Immature natural killer cell (primary cell): ENCODE measurements around the gene RAD18. TPM values are rescaled to one million over a fixed set of nuclear protein-coding genes. Genes with fewer than 3 reads are reported as not detected.

Experiments used
- DNase-seq, 3 donors: peaks; one replicate each; pipeline ENCODE4 v3.0.0; 2022; ENCODE audit warnings: mixed read lengths in 1 of 3
- H3K27ac Mint-ChIP-seq, 6 donors: one replicate each; pipeline ENCODE4 v1.8.0; 2020; ENCODE audit warnings: mixed read lengths in 6 of 6, mild to moderate bottlenecking in 5 of 6, inconsistent platforms in 4 of 6, moderate library complexity in 3 of 6
- H3K27me3 Mint-ChIP-seq, 3 donors: one replicate each; pipeline ENCODE4 v1.8.0; 2020 to 2021; ENCODE audit warnings: low read depth in 3 of 3, mild to moderate bottlenecking in 3 of 3, mixed read lengths in 3 of 3, moderate library complexity in 3 of 3, inconsistent platforms in 1 of 3
- H3K36me3 Mint-ChIP-seq, 3 donors: one replicate each; pipeline ENCODE4 v1.8.0; 2020; ENCODE audit warnings: mixed read lengths in 3 of 3, inconsistent platforms in 2 of 3, mild to moderate bottlenecking in 2 of 3
- H3K4me1 Mint-ChIP-seq, 2 donors: one replicate each; pipeline ENCODE4 v1.8.0; 2020; ENCODE audit warnings: inconsistent platforms in 2 of 2, mild to moderate bottlenecking in 2 of 2, mixed read lengths in 2 of 2, moderate library complexity in 1 of 2
- H3K4me3 Mint-ChIP-seq, 5 donors: one replicate each; pipeline ENCODE4 v1.8.0; 2020; ENCODE audit warnings: mild to moderate bottlenecking in 5 of 5, mixed read lengths in 5 of 5, inconsistent platforms in 3 of 5, moderate library complexity in 3 of 5
- H3K9me3 Mint-ChIP-seq, 6 donors: one replicate each; pipeline ENCODE4 v1.8.0; 2020; ENCODE audit warnings: mild to moderate bottlenecking in 6 of 6, mixed read lengths in 6 of 6, inconsistent platforms in 4 of 6, moderate library complexity in 3 of 6
- polyA plus RNA-seq, 3 donors: library from polyadenylated mRNA; unstranded; fragments of 300-500 nt; fragmentation: Illumina TruSeq; gene quantifications; one replicate each; pipeline ENCODE4 v1.2.3, GENCODE V29; 2021

Gene RAD18
- polyA plus RNA-seq, 3 donors from 2014 or later: 13.5 to 13.9 (median 13.8) TPM

- DNase-seq: no peak
- peaks cover 29 to 44% (median 32%) of the 10 kb centered on the region in 3 donors for H3K36me3 Mint-ChIP-seq
- H3K27me3 Mint-ChIP-seq: no peaks in the 10 kb centered on the region
- no peak overlapping the region for H3K27ac Mint-ChIP-seq
- no peak overlapping the region for H3K4me3 Mint-ChIP-seq
- H3K4me1 Mint-ChIP-seq: no peaks in the 10 kb centered on the region
- no peaks in the 10 kb centered on the region for H3K9me3 Mint-ChIP-seq
Measured at GRCh38 chr3:8888301-8888915, 74.9 kb downstream of the RAD18 start.

- no peak overlapping the region for H3K4me3 Mint-ChIP-seq
- H3K36me3 Mint-ChIP-seq: peaks cover 29 to 49% (median 36%) of the 10 kb centered on the region in 3 donors
- H3K4me1 Mint-ChIP-seq: no peaks in the 10 kb centered on the region
- no peaks in the 10 kb centered on the region for H3K27me3 Mint-ChIP-seq
- no peak for DNase-seq
- H3K9me3 Mint-ChIP-seq: no peaks in the 10 kb centered on the region
- H3K27ac Mint-ChIP-seq: no peak overlapping the region
Measured at GRCh38 chr3:8887435-8888300, 75.6 kb downstream of the RAD18 start.

GRCh38 chr3:8886546-8886945, 76.7 kb downstream of the RAD18 start:
- Mint-ChIP-seq H3K9me3 (no peaks in the 10 kb centered on the region), H3K36me3 (peaks cover 29 to 58% (median 36%) of the 10 kb centered on the region in 3 donors), H3K4me3 (no peak overlapping the region), H3K27me3 (no peaks in the 10 kb centered on the region), H3K4me1 (no peaks in the 10 kb centered on the region), H3K27ac (no peak overlapping the region)
- no peak for DNase-seq

GRCh38 chr3:8885536-8886316, 77.5 kb downstream of the RAD18 start:
- Mint-ChIP-seq H3K27me3 (no peaks in the 10 kb centered on the region), H3K4me1 (no peaks in the 10 kb centered on the region), H3K4me3 (no peak overlapping the region), H3K27ac (no peak overlapping the region), H3K9me3 (no peaks in the 10 kb centered on the region), H3K36me3 (peaks cover 29 to 63% (median 36%) of the 10 kb centered on the region in 3 donors)
- DNase-seq: no peak

- Mint-ChIP-seq H3K27me3 (no peaks in the 10 kb centered on the region), H3K4me3 (no peak overlapping the region), H3K9me3 (no peaks in the 10 kb centered on the region), H3K4me1 (no peaks in the 10 kb centered on the region), H3K36me3 (peaks cover 29 to 70% (median 40%) of the 10 kb centered on the region in 3 donors), H3K27ac (no peak overlapping the region)
- no peak for DNase-seq
Measured at GRCh38 chr3:8884630-8885290, 78.5 kb downstream of the RAD18 start.

GRCh38 chr3:8882642-8883041, 80.6 kb downstream of the RAD18 start:
- Mint-ChIP-seq H3K36me3 (peaks cover 23 to 72% (median 36%) of the 10 kb centered on the region in 3 donors), H3K9me3 (no peaks in the 10 kb centered on the region), H3K4me1 (no peaks in the 10 kb centered on the region), H3K27ac (no peak overlapping the region), H3K27me3 (no peaks in the 10 kb centered on the region), H3K4me3 (no peak overlapping the region)
- DNase-seq: no peak

- Mint-ChIP-seq H3K4me1 (no peaks in the 10 kb centered on the region), H3K27me3 (no peaks in the 10 kb centered on the region), H3K4me3 (no peak overlapping the region), H3K27ac (no peak overlapping the region), H3K36me3 (peaks cover 23 to 72% (median 36%) of the 10 kb centered on the region in 3 donors), H3K9me3 (peaks cover 0 to 2% (median 0%) of the 10 kb centered on the region in 6 donors)
- DNase-seq: no peak
Measured at GRCh38 chr3:8882171-8882593, 81.1 kb downstream of the RAD18 start.

- Mint-ChIP-seq H3K4me3 (no peak overlapping the region), H3K9me3 (peaks cover 0 to 2% (median 0%) of the 10 kb centered on the region in 6 donors), H3K27ac (no peak overlapping the region), H3K4me1 (no peaks in the 10 kb centered on the region), H3K27me3 (peaks cover 0 to 2% (median 0%) of the 10 kb centered on the region in 3 donors), H3K36me3 (peaks cover 13 to 57% (median 28%) of the 10 kb centered on the region in 3 donors)
- DNase-seq: no peak
Measured at GRCh38 chr3:8879347-8879944, 83.8 kb downstream of the RAD18 start.

- no peak overlapping the region for H3K4me3 Mint-ChIP-seq
- peaks cover 4 to 30% (median 16%) of the 10 kb centered on the region in 3 donors for H3K36me3 Mint-ChIP-seq
- H3K27ac Mint-ChIP-seq: no peak overlapping the region
- no peak for DNase-seq
- no peaks in the 10 kb centered on the region for H3K4me1 Mint-ChIP-seq
- peaks cover 0 to 2% (median 0%) of the 10 kb centered on the region in 6 donors for H3K9me3 Mint-ChIP-seq
- H3K27me3 Mint-ChIP-seq: peaks cover 0 to 2% (median 0%) of the 10 kb centered on the region in 3 donors
Measured at GRCh38 chr3:8875836-8876235, 87.4 kb downstream of the RAD18 start.

- H3K27ac Mint-ChIP-seq: no peak overlapping the region
Measured at GRCh38 chr3:8873740-8874139, 89.5 kb downstream of the RAD18 start.

GRCh38 chr3:8872261-8872660, 91.0 kb downstream of the RAD18 start:
- no peak overlapping the region for H3K4me3 Mint-ChIP-seq
- H3K4me1 Mint-ChIP-seq: no peaks in the 10 kb centered on the region
- no peak overlapping the region for H3K27ac Mint-ChIP-seq
- peaks cover 0 to 2% (median 0%) of the 10 kb centered on the region in 3 donors for H3K27me3 Mint-ChIP-seq
- H3K9me3 Mint-ChIP-seq: no peaks in the 10 kb centered on the region
- H3K36me3 Mint-ChIP-seq: peaks cover 4 to 19% (median 6%) of the 10 kb centered on the region in 3 donors
- DNase-seq: no peak

More at GRCh38 chr3:8873740-8874139, 89.5 kb downstream of the RAD18 start:
- H3K36me3 Mint-ChIP-seq: peaks cover 4 to 19% (median 13%) of the 10 kb centered on the region in 3 donors
- H3K27me3 Mint-ChIP-seq: peaks cover 0 to 2% (median 0%) of the 10 kb centered on the region in 3 donors
- H3K4me3 Mint-ChIP-seq: no peak overlapping the region
- H3K4me1 Mint-ChIP-seq: no peaks in the 10 kb centered on the region
- H3K9me3 Mint-ChIP-seq: peaks cover 0 to 2% (median 0%) of the 10 kb centered on the region in 6 donors
- no peak for DNase-seq

- no peak overlapping the region for H3K27ac Mint-ChIP-seq
- no peak overlapping the region for H3K4me3 Mint-ChIP-seq
- no peak for DNase-seq
- peaks cover 0 to 14% (median 0%) of the 10 kb centered on the region in 3 donors for H3K36me3 Mint-ChIP-seq
- H3K9me3 Mint-ChIP-seq: no peaks in the 10 kb centered on the region
- H3K4me1 Mint-ChIP-seq: no peaks in the 10 kb centered on the region
- H3K27me3 Mint-ChIP-seq: peaks cover 0 to 2% (median 0%) of the 10 kb centered on the region in 3 donors
Measured at GRCh38 chr3:8871306-8871705, 92.0 kb downstream of the RAD18 start.

GRCh38 chr3:8870134-8870533, 93.1 kb downstream of the RAD18 start:
- H3K9me3 Mint-ChIP-seq: no peaks in the 10 kb centered on the region
- DNase-seq: no peak
- H3K4me3 Mint-ChIP-seq: no peak overlapping the region
- H3K36me3 Mint-ChIP-seq: peaks cover 0 to 14% (median 0%) of the 10 kb centered on the region in 3 donors
- H3K27ac Mint-ChIP-seq: no peak overlapping the region
- H3K4me1 Mint-ChIP-seq: no peaks in the 10 kb centered on the region
- H3K27me3 Mint-ChIP-seq: peaks cover 0 to 2% (median 0%) of the 10 kb centered on the region in 3 donors
